UCSD-AML1 (cell line): Measurements from ENCODE around the gene DEF6.
A peak's percentile ranks its signal among the peaks of the same experiment; 100 is the strongest.
"Not testable (repeated sequence)": the region's sequence is repeated elsewhere in the genome, so short reads cannot be mapped to it uniquely, and the experiment has no call there.

Source experiments
- DNase-seq: peaks from one replicate; lab custom pipeline; 2025; ENCODE audit not compliant: unreplicated experiment; lab: John Stamatoyannopoulos, UW

DEF6 gene

GRCh38 chr6:35309611-35310264, 12.1 kb downstream of the DEF6 start:
- no peak for DNase-seq

GRCh38 chr6:35310265-35310831, 12.7 kb downstream of the DEF6 start:
- no peak for DNase-seq

- DNase-seq: peak; percentile 72
These were observed 13.9 kb downstream of the DEF6 start for GRCh38 chr6:35311390-35312075.

GRCh38 chr6:35312076-35312800, 14.6 kb downstream of the DEF6 start:
- no peak for DNase-seq

GRCh38 chr6:35312807-35313206, 15.2 kb downstream of the DEF6 start:
- DNase-seq: no peak

- DNase-seq: no peak
These were observed 20.0 kb downstream of the DEF6 start for GRCh38 chr6:35317483-35318195.

- DNase-seq: no peak
These were observed 20.9 kb downstream of the DEF6 start for GRCh38 chr6:35318196-35319171.

- DNase-seq: no peak
These were observed 21.9 kb downstream of the DEF6 start for GRCh38 chr6:35319346-35320030.

- DNase-seq: no peak
These were observed 22.4 kb downstream of the DEF6 start for GRCh38 chr6:35320031-35320410.

- DNase-seq: no peak
These were observed 23.5 kb downstream of the DEF6 start for GRCh38 chr6:35321091-35321490.

GRCh38 chr6:35327349-35328027, 29.9 kb downstream of the DEF6 start:
- DNase-seq: peak; percentile 72

- DNase-seq: no peak
These were observed 30.6 kb downstream of the DEF6 start for GRCh38 chr6:35328108-35328723.

GRCh38 chr6:35328965-35329364, 31.3 kb downstream of the DEF6 start:
- not testable (repeated sequence) for DNase-seq

- DNase-seq: no peak
These were observed 33.0 kb downstream of the DEF6 start for GRCh38 chr6:35330541-35331119.

- peak; percentile 26 for DNase-seq
These were observed 34.7 kb downstream of the DEF6 start for GRCh38 chr6:35332074-35332887.

- no peak for DNase-seq
These were observed 43.9 kb downstream of the DEF6 start for GRCh38 chr6:35341557-35341956.
